Heart right ventricle (tissue), 16 donors: Measurements from ENCODE around the gene GDI1. TPM values are rescaled to one million over a fixed set of nuclear protein-coding genes. Genes with fewer than 3 reads are reported as not detected.

Experiments
- ATAC-seq, 8 donors: fragments of 200-7000 bp; cut with Tn5 transposase; one replicate each; pipeline ENCODE4 v1.9.1; 2020; ENCODE audit warnings: mild to moderate bottlenecking in 8 of 8, moderate library complexity in 8 of 8, moderate number of reproducible peaks in 1 of 8
- DNase-seq, 2 donors: peaks; one replicate each; pipeline ENCODE4 v3.0.0-alpha.2; 2020
- H3K27ac ChIP-seq, 10 donors: fragments of 200-600 bp; sonication (generic) in 2 of 10; one replicate each; pipeline versions ENCODE4 v1.5.0 to v1.8.0; 2020 to 2022; ENCODE audit warnings: mild to moderate bottlenecking in 3 of 10
- H3K27me3 ChIP-seq, 7 donors: fragments of 200-600 bp; one replicate each; pipeline ENCODE4 v1.8.0; 2021 to 2022; ENCODE audit warnings: mild to moderate bottlenecking in 2 of 7
- H3K36me3 ChIP-seq, 9 donors: fragments of 200-600 bp; sonication (generic) in 1 of 9; one replicate each; pipeline versions ENCODE4 v1.5.0 to v1.8.0; 2020 to 2022; ENCODE audit warnings: mild to moderate bottlenecking in 2 of 9
- H3K4me1 ChIP-seq, 9 donors: fragments of 200-600 bp; sonication (generic) in 1 of 9; one replicate each; pipeline versions ENCODE4 v1.5.0 to v1.8.0; 2020 to 2022; ENCODE audit warnings: mild to moderate bottlenecking in 4 of 9
- H3K4me3 ChIP-seq, 10 donors: fragments of 200-600 bp; sonication (generic) in 2 of 10; one replicate each; pipeline versions ENCODE4 v1.5.0 to v1.8.0; 2020 to 2022; ENCODE audit warnings: mild to moderate bottlenecking in 7 of 10, moderate library complexity in 2 of 10
- H3K9me3 ChIP-seq, 11 donors: fragments of 200-600 bp in 10 of 11; sonication (generic) in 2 of 11; one replicate each; pipeline versions ENCODE4 v1.5.0 to v1.8.0; 2013 to 2022; ENCODE audit warnings: mild to moderate bottlenecking in 2 of 11, control low read depth in 1 of 11, moderate library complexity in 1 of 11
- WGBS, 2 donors: extraction: QIAGEN DNeasy Blood & Tissue Kit; methylation state at CpG; one replicate each; pipeline ENCODE4 v1.1.7; 2013; ENCODE audit warnings: inconsistent platforms in 1 of 2; 5-methylcytosine and 5-hydroxymethylcytosine counted together
- intact Hi-C, 10 donors: fragments of 100-400 bp; cut with DNase I; formaldehyde crosslinking; loops; one replicate each; pipeline versions ENCODE4 v1.11.1 to v1.14.2; 2022
- polyA plus RNA-seq, 2 donors: library from polyadenylated mRNA; stranded (reverse); fragments of 200-250 nt; gene quantifications; one replicate each; pipeline ENCODE4 v1.2.3, GENCODE V29; 2013
- total RNA-seq, 10 donors: library from RNA; stranded (reverse); fragmentation: NEBNext Ultra II Directional in 3 of 10; extraction: Animal tissue kit (Norgen Biotek cat#: 25700) in 3 of 10; gene quantifications; one replicate each; pipeline versions ENCODE4 v1.2.1 to v1.2.4, GENCODE V29; 2021 to 2023
- TF ChIP-seq, protein P1 (sequence below), 9 donors: fragments of 200-600 bp; sonication (generic) in 2 of 9; IDR thresholded peaks; one replicate each; pipeline versions ENCODE4 v1.5.0 to v1.8.0; 2021 to 2022; ENCODE audit warnings: antibody characterized with exemption in 9 of 9, mild to moderate bottlenecking in 5 of 9, moderate library complexity in 1 of 9
- donor health status: Arrhythmogenic right ventricular cardiomyopathy.
- donor health status: ischemic (EF 13 %, LVEDD 7.1; RV severe dilation, severe dysfunction).
- donor health status: healthy with polysubstance abuse.
- donor health status: DM: no; HTN: yes; CAD: no.
- donor health status: DM: no; HTN: no; CAD: no.
- donor health status: ischemic (EF 25% LVEDD 6.9; RV normal size, moderate dysfunction).
- donor health status: ischemic (EF 25% LVEDD 5.7; RV mildly dilated, moderate dysfunction).
- donor health status: healthy.
- donor health status: DM: yes; HTN: yes; CAD: no.
- donor health status: Ischemic cardiomyopathy.
- donor health status: ischemic (EF 35%, LVEDD 5.7; RV mildly dilated, moderate dysfunction).
- donor health status: nonischemic (EF 11% LVEDD 7.7; RV severe dilation, severe dysfunction).
- donor health status: DM: yes; HTN: yes; CAD: no.
- donor health status: PGD.
- donor health status: ischemic (EF 29% LVEDD 5.4; RV normal size, mild dysfunction).
- donor health status: nonischemic (EF 23%, LVEDD 6.1; RV moderate dilation, normal function).

Gene GDI1
- total and polyA plus RNA-seq, 12 donors, result 67.5 to 117 (median 79.3) TPM

DNA sequence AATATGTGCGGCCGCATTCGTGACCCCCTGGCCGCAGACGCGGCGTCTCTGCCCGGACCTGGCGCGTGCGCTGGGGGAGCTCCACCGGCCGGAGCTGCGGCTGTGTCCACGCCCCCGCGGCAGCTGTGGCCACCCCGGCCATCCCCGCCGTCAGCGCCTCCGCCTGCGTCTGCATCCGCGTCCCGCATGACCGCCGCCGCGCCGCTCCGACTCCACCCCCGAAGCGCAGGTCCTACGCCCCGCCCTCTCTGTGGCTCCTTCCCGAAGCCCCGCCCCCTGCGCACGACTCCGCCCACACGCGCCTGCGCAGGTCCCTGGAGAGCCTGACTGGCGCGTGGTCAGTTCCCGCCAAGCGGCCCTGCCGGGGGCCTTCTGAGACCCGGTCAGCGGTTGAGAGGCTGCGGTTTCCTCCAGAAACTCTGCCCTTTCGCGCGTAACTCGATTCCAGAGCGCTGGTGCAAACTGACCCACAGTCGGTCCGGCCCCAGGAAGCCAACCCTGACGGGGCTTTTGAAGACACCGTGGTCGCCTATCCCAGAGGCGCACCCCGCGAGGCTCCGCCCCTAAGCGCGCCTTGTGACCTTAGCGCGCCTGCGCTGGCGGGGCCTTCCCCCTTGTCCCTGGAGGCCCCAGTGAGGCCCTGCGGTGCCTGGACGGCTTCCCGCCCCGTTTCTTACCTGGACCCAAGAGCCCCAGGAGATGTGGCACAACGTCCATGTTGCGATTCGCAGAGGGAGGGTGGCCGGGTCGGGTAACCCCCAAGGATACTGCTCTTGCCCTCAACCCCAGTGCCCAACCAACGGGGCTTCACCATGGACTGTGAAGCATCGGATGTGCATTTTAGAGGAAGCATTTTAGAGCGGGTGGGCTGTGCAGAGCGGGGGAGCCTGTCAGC is 42.0 kb downstream of the GDI1 start, which contains the start of gene LAGE3:
LAGE3 (minus strand) TSS at position 554 of the 895 bp plus-strand sequence; CDS start at position 188, 366 bp downstream.
- intact Hi-C loops, result loop anchor here in 1 of 10 donors (5.0 kb wide), 1 partner anchor 42 kb away; the partner anchor contains the start of gene GDI1
- TF ChIP-seq, protein P1, sequence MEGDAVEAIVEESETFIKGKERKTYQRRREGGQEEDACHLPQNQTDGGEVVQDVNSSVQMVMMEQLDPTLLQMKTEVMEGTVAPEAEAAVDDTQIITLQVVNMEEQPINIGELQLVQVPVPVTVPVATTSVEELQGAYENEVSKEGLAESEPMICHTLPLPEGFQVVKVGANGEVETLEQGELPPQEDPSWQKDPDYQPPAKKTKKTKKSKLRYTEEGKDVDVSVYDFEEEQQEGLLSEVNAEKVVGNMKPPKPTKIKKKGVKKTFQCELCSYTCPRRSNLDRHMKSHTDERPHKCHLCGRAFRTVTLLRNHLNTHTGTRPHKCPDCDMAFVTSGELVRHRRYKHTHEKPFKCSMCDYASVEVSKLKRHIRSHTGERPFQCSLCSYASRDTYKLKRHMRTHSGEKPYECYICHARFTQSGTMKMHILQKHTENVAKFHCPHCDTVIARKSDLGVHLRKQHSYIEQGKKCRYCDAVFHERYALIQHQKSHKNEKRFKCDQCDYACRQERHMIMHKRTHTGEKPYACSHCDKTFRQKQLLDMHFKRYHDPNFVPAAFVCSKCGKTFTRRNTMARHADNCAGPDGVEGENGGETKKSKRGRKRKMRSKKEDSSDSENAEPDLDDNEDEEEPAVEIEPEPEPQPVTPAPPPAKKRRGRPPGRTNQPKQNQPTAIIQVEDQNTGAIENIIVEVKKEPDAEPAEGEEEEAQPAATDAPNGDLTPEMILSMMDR (IDR thresholded peaks at IDR 0.05), result no peak
- 3 to 5% methylated on average over 42 to 81 of the region's 85 CpGs for WGBS, 2 donors
- peaks cover 0 to 14% (median 2%) of the 10 kb centered on the region in 9 donors for H3K4me1 ChIP-seq
- ATAC-seq, result peak; percentile 95 to 98 (median 96)
- H3K36me3 ChIP-seq, result peaks cover 0 to 6% (median 0%) of the 10 kb centered on the region in 9 donors
- DNase-seq, result peak; percentile 91 to 94
- peak within 1 kb of the TSS; percentile 69 to 86 (median 85) for H3K27ac ChIP-seq
- peaks cover 0 to 7% (median 0%) of the 10 kb centered on the region in 7 donors for H3K27me3 ChIP-seq
- peak within 1 kb of the TSS; percentile 14 to 61 (median 55) for H3K4me3 ChIP-seq
- no peaks in the 10 kb centered on the region for H3K9me3 ChIP-seq

DNA sequence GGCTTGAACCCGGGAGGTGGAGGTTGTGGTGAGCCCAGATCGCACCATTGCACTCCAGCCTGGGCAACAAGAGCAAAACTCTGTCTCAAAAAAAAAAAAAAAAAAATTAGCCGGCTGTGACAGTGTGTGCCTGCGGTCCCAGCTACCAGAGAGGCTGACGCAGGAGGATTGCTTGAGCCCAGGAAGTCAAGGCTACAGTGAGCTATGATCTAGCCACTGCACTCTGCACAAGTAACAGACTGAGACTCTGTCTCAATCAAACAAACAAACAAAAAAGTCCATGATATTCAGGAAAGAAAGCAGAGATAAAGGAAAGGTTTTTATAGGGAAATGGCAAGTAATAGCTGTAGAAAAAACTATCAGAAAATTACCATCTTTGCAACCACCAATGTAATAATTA is 44.2 kb downstream of the GDI1 start:
- TF ChIP-seq, protein P1 (IDR thresholded peaks at IDR 0.05), result no peak
- Histone ChIP-seq H3K27ac (no peak overlapping the region), H3K4me3 (no peak overlapping the region), H3K36me3 (peaks cover 0 to 13% (median 0%) of the 10 kb centered on the region in 9 donors), H3K27me3 (no peaks in the 10 kb centered on the region), H3K9me3 (no peaks in the 10 kb centered on the region), H3K4me1 (peaks cover 0 to 32% (median 16%) of the 10 kb centered on the region in 9 donors)
- intact Hi-C loops, result no loop called here
- WGBS, 2 donors, result 85 to 100% methylated on average over 4 to 5 of the region's 5 CpGs
- DNase-seq (no peak), ATAC-seq (no peak)

DNA sequence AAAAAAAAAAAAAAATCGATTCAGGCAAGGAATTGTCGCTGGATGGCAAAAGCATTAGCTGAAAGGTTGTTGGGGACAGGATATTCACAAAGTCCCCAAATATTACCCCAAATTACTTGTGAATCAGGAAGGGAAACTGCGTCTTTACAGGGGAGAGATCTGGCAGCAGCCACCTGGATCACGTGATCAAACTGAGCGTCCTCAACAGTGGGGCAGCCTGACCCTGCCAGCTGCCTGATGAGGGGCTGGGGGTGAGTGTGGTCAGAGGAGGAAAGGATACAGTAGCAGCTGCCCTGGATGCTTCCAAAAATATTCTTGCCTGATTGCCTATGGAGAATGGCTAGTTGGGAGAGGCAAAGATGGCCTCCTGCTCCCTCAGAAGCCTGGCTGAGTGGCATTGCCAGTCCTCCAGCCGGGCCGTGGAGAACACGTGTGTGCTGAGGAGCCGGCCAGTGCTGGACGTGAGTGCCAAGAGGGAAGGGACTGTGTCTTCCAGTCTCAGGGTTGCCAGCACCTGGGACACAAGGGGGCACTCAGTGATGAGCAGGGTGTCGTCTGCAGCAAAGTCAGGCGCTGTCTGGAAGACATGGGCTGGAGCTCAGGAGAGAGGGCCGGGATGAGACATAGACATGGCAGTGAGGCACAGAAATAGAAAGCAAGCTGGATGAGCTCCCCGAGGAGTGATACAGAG is 45.1 kb downstream of the GDI1 start:
- 72 to 78% methylated on average over 10 to 14 of the region's 14 CpGs for WGBS, 2 donors
- intact Hi-C loops, result no loop called here
- Histone ChIP-seq H3K27me3 (no peaks in the 10 kb centered on the region), H3K4me3 (no peak overlapping the region), H3K27ac (no peak overlapping the region), H3K36me3 (peaks cover 0 to 13% (median 0%) of the 10 kb centered on the region in 9 donors), H3K4me1 (peaks cover 0 to 35% (median 16%) of the 10 kb centered on the region in 9 donors), H3K9me3 (no peaks in the 10 kb centered on the region)
- DNase-seq (no peak), ATAC-seq (no peak)
- TF ChIP-seq, protein P1 (IDR thresholded peaks at IDR 0.05), result no peak

DNA sequence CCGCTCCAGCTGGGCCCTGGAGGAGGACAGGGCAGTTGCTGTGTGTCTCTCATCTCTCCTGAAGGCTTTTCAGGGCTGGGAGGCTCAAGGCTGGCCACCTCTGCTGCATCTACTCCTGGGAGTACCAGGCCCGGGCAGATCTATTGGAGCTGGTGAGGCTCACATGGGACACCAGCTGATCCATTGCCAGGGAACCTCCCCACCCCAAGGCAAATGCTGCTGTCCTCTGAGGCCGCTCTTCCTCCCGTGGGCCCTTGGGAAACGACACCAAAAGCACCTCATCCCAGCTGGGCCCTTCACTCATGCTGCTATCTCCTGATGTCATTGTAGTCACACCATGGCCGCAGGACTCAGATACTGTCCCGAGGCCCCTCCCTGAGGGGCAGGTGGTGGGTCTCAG is 45.8 kb downstream of the GDI1 start:
- Histone ChIP-seq H3K4me1 (peaks cover 0 to 38% (median 18%) of the 10 kb centered on the region in 9 donors), H3K27me3 (no peaks in the 10 kb centered on the region), H3K27ac (no peak overlapping the region), H3K4me3 (no peak overlapping the region), H3K9me3 (no peaks in the 10 kb centered on the region), H3K36me3 (peaks cover 0 to 18% (median 0%) of the 10 kb centered on the region in 9 donors)
- DNase-seq (no peak), ATAC-seq (no peak)
- TF ChIP-seq, protein P1 (IDR thresholded peaks at IDR 0.05), result no peak
- intact Hi-C loops, result no loop called here
- WGBS, 2 donors, result 72 to 73% methylated on average over 4 to 7 of the region's 7 CpGs
